ENCODE data around the gene SOX8.
"Not testable (repeated sequence)": the region's sequence is repeated elsewhere in the genome, so short reads cannot be mapped to it uniquely, and the experiment has no call there.

The SOX8 gene

GRCh38 chr16:955766-956165 lies 25.8 kb upstream of the SOX8 start:
- DNase-seq (ENCODE audit: low spot score) = not testable (repeated sequence)

GRCh38 chr16:959232-960040 lies 22.1 kb upstream of the SOX8 start:
- no peak for DNase-seq (ENCODE audit: low spot score)

- no peak for DNase-seq (ENCODE audit: low spot score)
These were observed 19.2 kb upstream of the SOX8 start for GRCh38 chr16:962366-962765.

GRCh38 chr16:962901-963814 lies 18.4 kb upstream of the SOX8 start:
- DNase-seq (ENCODE audit: low spot score) = no peak

- no peak for DNase-seq (ENCODE audit: low spot score)
These were observed 17.7 kb upstream of the SOX8 start for GRCh38 chr16:963913-964312.

- no peak for DNase-seq (ENCODE audit: low spot score)
These were observed 17.1 kb upstream of the SOX8 start for GRCh38 chr16:964356-965035.

GRCh38 chr16:965036-965395 lies 16.6 kb upstream of the SOX8 start:
- DNase-seq (ENCODE audit: low spot score) = no peak

- DNase-seq (ENCODE audit: low spot score) = no peak
These were observed 16.1 kb upstream of the SOX8 start for GRCh38 chr16:965487-965886.

GRCh38 chr16:966035-966434 lies 15.5 kb upstream of the SOX8 start:
- no peak for DNase-seq (ENCODE audit: low spot score)

- DNase-seq (ENCODE audit: low spot score) = no peak
These were observed 15.1 kb upstream of the SOX8 start for GRCh38 chr16:966505-966904.

GRCh38 chr16:967077-967541 lies 14.5 kb upstream of the SOX8 start:
- no peak for DNase-seq (ENCODE audit: low spot score)

- no peak for DNase-seq (ENCODE audit: low spot score)
These were observed 13.8 kb upstream of the SOX8 start for GRCh38 chr16:967546-968295.

GRCh38 chr16:968620-969019 lies 12.9 kb upstream of the SOX8 start:
- no peak for DNase-seq (ENCODE audit: low spot score)

- no peak for DNase-seq (ENCODE audit: low spot score)
These were observed 11.8 kb upstream of the SOX8 start for GRCh38 chr16:969508-970385.

- peak; percentile 78 for DNase-seq (ENCODE audit: low spot score)
These were observed 11.2 kb upstream of the SOX8 start for GRCh38 chr16:970386-970765.

- peak; percentile 99 for DNase-seq (ENCODE audit: low spot score)
These were observed 10.6 kb upstream of the SOX8 start, which contains the start of gene LMF1 for GRCh38 chr16:970766-971581. TSS of gene LMF1 (minus strand) at chr16:970984. CDS start at chr16:970980, 4 bp downstream.

GRCh38 chr16:971582-971905 lies 10.0 kb upstream of the SOX8 start:
- DNase-seq (ENCODE audit: low spot score) = no peak

GRCh38 chr16:971981-972315 lies 9.6 kb upstream of the SOX8 start:
- no peak for DNase-seq (ENCODE audit: low spot score)

- DNase-seq (ENCODE audit: low spot score) = no peak
These were observed 9.1 kb upstream of the SOX8 start for GRCh38 chr16:972316-973002.

GRCh38 chr16:973366-973765 lies 8.2 kb upstream of the SOX8 start:
- no peak for DNase-seq (ENCODE audit: low spot score)
